ENCODE results near the gene LIN9. TPM values are rescaled to one million over a fixed set of nuclear protein-coding genes. Genes with fewer than 3 reads are reported as not detected.
"Not testable (repeated sequence)": the region's sequence is repeated elsewhere in the genome, so short reads cannot be mapped to it uniquely, and the experiment has no call there.

LIN9 gene
- polyA plus RNA-seq, 12 donors = 6.6 to 9.2 (median 8.5) TPM; not detected in 2

DNA sequence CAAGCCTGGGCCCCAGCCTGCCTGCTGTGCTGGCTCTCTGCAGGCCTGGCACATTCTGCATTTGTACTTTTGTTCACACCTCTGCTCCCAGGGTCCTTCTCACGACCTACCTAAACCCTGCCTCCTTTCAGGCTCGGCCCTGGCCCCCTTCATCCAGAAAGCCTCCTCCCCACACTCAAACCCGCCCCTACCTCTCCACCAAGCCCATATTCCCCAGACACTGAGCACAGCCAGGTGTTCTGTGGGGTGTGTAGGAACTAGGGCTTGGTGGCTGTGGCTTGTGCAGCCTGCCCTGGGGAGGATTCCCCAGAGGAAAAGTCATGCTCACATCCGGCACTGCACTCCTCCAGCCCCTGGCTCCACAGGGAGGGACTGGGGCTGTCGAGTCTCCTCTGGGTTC, 93.7 kb downstream of the LIN9 start:
- DNase-seq = no peak

DNA sequence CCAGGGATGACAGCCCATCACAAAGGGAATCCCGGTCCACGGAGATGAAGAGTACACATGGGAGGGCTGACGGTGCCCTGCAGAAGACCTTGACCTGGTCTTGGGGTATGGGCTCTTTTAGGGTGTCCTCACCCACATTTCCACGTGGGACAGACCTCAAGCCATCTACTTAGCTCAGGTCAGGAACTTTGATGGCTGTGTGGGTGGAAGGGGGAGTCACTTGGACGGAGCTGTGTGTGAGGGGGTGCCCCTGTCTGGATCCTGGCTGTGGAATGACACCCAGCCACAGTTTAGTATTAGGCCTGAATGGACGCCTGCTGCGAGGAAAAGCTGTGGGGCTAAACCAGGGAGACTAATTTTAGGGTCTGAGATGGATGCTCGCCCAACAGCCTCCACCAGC, 96.4 kb downstream of the LIN9 start:
- DNase-seq = no peak

DNA sequence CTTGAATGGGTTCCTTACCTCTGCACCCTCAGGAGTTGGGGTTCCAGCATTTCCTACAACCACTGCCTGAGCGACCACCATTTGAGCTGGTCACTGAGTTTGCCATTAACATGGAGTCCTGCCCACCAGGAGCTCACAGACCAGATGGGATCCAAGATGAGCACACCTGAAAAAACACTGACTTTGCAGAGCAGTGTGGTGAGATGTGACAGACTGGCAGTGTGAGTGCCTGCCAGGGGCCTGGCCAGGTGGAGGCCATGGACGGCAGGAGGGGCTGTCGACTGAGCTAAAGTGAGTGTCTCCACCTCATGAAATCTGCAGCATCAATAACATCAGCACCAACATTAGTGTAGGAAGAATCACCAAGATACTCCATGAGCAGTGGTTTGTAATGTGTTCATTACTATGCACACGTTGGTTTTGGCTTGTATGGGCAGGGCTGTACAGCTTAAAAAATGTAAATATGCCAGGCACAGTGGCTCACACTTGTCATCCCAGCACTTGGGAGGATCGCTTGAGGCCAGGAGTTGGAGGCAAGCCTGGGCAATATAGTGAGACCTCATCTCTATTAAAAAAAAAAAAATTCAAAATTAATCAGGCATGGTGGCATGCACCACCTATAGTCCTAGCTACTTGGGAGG, 97.7 kb downstream of the LIN9 start:
- no peak for DNase-seq

DNA sequence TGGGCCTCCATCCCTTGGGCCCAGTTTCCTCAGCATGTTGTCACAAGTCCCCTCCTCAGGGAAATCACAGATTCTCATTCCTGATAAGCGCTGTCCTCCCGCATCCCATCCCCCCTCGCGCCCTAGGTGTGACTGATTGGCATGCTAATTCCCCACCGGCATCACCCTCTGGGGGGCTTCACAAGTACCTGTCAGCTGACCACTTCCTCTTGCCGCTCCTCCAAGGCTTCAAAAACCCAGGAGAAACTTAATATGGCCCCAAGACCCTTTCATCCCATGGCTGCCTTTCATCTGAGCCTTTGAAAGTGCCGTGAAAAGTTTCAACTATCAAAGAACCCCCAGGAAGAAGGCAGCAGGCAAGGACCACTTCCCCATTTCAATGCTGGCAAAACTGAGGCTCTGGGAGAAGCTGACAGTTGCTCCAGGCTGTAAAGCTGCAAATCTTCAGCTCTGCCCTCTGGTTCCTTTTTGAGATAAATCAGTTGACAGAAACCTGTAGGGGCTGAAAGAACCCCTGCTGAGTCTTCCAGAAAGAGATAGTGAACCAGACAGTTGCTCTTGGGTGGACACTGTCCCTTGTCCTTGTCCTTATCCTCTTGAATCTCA, 98.3 kb downstream of the LIN9 start:
- no peak for DNase-seq

DNA sequence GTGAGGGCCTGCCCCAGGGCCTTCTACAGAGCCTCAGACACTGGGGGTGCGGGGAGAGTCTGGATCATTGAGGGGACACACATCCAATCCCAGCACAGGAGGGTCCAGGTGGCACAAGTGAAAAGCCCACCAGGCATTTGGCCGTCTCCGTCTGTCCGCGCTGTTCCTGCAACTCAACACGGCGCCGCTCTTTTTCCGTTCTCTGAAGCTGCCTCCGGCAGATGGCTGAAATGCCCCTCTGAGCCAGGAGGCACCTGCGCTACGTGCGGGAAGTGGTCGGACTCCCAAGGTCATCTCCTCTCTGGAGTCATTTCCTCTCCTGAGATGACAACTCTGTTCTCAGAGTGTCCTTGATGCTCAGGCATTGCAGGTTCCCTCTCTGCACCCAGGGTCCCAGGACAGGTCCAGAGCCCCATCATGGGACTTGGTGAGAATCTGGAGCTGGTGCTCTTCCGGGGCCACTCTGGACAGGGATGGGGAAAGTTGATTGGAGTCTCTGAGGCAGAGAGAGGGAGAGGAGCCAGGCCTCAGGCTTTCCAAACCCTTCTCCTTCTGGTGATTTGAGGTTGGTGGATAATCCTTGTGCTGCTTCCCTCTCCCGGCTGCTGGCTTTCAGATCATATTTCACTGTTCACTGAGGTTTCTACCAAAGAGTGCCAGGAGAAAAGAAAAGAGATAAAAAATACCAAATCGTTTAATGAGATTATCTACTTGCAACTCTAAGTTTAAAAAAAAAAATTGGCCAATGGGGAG, 99.5 kb downstream of the LIN9 start:
- no peak for DNase-seq

DNA sequence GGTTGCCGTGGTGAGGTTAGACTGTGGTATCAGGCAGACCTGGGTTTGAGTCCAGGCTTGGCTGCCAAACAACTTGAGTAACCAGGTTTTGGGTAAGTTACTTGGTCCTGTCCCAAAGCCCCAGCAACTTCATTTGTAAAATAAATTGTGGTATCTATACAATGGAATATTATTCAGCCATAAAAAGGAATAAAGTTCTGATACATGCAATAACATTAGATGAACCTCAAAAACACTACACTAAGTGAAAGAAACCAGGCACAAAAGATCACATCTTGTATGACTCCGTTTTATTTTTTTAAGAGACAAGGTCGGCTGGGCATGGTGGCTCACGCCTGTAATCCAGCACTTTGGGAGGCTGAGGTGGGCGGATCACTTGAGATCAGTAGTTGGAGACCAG, 101.9 kb downstream of the LIN9 start:
- no peak for DNase-seq

DNA sequence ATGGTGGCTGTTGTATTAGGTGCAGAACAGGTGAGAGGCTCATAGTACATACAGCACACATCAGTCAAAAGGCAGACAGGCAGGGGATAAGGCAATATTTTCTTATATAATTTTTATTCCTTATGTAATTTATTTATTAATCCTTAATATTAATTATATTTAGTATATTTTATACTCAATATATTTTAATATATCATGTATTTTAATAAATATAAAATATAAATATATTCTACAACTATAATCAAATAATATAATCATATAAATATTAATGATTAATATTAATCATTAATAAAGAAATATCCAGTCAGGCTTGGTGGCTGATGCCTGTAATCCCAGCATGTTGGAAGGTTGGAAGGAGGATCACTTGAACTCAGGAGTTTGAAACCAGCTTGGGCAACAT, 104.8 kb downstream of the LIN9 start:
- DNase-seq = no peak

DNA sequence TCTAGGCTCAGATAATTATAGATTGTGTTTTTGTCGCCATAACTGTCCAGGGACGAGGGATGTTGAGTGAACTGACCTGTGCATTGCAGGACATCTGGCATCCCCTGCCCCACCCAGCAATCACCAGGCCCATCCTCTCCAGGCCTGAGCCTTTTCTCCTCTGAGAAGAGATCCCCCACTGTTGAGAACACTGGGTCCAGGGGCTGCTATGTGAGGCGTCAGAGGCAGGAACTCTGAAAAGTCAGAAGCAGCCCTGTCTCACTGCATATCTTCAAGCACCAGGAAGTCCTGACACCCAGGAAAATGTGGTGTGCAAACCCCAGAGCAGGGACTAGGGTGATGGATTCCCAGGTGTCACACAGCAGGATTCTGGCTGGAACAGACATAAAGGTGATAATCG, 105.3 kb downstream of the LIN9 start:
- no peak for DNase-seq

DNA sequence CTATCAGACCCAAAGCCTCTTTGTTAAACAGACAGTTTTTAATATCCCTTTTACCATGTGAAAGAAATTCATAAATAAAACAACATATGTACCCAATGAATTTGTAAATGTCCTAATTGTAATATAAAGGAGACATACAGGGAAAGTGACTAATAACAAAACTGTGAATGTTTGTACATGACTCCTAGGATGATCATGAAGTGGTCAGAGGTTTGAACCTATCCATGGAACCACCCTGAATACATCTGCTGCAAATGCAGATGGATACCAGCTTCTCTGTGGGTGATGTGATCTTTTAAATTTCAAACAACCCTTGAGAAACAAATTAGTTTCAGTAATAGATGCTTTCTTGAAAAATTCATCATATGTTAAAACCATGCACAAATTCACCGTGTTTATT, 105.7 kb downstream of the LIN9 start:
- DNase-seq = no peak

DNA sequence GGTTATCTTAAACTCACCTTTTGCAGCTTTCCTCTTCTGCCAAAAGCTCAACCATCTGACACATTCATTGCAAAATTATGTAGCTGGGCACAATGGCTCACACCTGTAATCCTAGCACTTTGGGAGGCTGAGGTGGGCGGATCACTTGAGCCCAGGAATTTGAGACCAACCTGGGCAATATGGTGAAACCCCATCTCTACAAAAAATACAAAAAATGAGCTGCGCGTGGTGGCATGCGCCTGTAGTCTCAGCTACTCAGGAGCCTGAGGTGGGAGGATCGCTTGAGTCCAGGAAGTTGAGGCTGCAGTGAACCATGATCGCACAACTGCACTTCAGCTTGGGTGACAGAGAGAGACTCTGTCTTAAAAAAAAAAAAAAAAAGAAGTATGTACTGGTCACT, 106.3 kb downstream of the LIN9 start:
- DNase-seq = not testable (repeated sequence)

DNA sequence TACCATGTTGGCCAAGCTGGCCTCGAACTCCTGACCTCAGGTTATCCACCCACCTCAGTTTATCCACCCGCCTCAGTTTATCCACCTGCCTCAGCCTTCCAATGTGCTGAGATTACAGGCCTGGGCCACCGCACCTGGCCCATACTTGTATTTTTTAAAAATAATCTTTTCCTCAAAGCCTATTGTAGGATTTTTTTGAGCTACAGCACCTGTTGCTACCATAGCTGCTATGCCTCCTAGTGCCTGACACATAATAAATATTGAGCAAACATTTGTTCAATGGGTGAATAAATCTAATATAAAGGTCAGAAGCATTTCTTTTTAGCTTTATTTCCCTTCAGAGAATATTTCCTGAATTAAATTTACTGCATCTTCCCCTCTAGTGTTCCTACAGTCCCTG, 106.7 kb downstream of the LIN9 start:
- DNase-seq = no peak

DNA sequence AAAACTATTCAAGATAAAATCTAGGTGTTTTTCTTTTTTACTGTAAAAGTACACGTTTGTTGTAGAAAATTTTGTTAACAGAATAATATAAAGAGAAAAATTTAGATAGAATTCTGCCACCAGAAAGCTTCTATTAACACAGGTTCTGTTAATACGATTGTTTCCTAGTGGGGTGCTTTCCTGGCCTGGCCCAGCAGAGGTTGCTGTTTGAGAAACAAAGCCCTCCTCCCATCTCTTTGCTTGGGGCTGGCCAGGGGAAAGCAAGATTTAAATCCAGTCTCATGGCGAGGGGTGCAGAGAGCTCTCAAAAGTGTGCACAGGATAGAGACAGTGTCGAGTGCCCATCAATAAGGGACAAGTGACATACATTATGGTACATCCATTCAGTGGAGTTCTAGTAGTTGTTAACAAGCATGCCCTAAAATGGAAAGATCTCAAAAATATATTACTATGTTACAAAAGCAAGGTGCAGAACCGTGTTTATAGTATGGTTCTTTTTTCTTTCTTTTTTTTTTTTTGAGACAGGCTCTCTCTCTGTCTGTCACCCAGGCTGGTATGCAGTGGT, 107.9 kb downstream of the LIN9 start:
- DNase-seq = no peak

DNA sequence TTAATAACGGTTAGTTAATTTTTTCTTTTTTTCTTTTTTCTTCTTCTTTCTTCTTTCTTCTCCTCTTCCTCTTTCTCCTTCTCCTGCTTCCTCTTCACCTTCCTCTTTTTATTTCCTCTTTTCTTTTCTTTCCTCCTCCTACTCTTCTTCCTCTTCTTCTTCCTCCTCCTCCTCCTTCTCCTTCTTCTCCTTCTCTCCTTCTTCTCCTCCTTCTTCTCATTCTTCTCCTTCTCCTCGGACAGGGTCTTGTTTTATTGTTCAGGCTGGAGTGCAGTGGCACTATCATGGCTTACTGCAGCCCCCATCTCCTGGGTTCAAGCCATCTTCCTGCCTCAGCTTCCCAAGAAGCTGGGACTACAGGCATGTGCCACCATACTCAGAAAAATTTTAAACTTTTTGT, 109.0 kb downstream of the LIN9 start:
- DNase-seq = no peak

DNA sequence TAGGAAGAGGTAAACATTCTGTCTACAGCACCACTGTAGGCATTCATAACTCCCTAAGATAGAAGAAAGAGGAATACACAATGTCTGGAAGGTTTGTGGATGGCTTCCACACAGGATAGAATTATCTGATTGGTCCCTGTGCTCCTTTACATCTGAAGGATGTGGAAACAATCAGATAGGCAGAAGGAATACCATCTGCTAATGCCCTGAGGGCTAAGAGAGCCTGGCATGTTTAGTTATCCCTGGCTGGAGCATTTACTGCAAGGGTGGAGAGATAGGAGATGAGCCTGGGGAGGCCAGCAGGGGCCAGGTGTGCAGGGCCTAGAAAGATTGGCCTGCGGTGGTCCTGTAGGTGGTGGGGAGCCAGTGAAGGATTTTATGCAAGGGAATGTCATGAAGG, 113.8 kb downstream of the LIN9 start:
- no peak for DNase-seq

DNA sequence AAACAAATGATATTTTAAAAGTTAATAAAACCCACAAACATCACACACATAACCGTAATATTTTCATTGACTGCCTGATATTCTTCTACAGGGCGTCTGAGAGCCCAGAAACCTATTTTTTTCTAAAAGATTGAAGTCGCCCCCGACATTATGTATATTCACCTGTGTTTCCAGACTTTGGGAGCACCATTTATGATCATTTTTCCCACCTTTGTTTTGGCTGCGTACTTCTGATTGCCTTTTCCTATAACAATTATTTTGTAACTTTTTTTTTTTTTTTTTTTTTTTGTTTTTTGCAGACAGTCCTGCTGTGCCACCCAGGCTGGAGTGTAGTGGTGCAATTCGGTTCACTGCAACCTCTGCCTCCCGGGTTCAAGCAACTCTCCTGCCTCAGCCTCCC, 121.6 kb downstream of the LIN9 start:
- no peak for DNase-seq

DNA sequence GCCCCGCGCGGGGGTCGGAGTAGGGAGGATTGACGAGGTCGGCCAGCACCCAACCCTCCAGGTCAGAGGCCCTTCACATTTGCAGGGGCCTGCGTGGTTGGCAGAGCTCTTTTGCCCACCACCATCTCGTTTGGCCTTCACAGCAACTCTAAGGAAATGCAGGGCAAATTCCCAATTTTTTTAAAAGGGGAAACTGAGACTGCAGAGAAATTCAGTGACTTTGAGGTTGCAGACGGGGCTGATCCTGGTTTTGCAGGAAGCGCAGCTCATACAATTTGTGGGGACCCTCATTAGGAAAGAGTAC, 122.0 kb downstream of the LIN9 start:
- no peak for DNase-seq

DNA sequence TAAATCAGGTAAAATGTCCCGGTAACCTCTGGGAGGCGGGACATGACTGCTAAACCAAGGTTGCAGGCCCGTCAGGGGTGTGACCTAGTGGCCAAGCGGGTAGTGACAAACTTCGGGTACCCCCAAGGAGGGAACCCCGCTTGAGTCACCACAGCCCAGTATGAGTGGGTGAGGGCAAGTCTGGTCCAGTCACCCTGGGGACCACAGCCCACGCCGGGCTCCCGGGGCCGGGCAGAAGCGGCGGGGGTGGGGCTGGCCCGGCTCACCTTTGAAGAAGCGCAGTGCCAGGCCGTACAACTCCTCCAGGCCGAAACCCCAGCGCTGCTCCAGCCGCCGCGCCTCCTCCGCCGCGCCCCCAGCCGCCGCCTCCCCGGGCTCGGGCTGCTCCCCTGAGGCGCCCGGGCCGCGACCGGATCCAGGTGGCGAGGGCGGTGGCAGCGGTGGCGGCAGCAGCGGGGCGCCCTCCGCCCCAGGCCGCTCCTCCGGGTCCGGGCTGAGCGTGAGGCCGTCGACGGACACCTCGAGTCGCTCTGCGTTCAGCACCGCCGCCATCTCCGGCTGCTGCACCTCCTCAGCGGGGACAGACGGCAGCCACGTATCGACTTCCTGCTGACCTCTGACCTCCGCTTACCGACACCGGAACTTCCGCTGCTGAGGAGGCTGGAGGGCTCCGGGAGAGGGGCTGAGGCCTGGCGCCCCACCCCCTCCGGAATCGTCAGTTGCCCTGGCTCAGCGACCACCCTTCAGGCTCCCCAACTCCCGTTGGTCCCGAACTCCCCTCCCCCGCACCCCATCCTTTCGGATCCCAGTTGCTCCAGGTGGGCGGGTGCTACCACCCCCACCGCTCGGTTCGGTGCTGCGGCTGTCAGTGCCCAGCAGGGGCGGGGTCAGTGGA, 122.6 kb downstream of the LIN9 start, which contains the start of gene ACBD3:
ACBD3 (minus strand) TSS at position 618 of the 895 bp plus-strand sequence; CDS start at position 552, 66 bp downstream.
- DNase-seq = peak; percentile 95

DNA sequence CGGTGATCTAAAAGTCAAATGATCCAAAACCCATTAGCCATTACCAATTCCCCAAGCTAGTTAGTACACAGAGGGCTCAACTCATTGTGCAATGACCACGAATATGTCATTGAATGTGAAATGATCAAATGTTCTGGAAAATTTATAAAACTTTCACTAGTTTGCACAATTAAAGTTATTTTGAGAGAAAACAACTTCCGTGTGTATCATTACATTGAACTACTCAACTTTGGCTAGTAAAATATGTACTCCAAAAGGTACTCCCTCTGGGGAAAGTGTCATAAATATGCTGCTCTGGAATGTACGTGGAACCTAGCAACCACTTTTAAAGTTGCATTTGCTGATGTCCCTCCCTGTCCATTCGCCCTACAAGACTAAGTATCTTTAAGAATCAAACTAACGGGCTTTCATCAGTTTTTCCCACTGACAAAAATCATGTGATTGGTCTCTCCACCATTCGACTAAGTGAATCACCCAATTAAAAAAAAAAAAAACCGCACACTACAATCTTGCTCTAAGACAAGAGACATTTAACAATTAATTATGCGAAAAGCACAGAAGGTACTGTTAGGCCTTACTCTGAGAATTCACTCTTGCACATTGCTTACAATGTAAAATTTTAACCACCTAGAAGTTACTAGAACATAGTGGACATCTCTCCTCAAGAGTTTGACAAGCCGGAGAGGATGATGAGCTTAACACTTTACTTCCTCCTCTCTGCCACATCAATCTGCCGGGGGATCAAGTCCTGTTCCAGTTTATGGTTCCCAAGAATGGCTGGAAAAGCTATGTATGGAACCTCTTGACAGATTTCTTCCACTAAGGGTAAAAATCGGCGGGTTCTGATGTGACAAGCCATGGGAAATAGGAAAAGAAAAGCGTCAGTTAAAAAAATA, 123.6 kb downstream of the LIN9 start:
- DNase-seq = peak; percentile 21

DNA sequence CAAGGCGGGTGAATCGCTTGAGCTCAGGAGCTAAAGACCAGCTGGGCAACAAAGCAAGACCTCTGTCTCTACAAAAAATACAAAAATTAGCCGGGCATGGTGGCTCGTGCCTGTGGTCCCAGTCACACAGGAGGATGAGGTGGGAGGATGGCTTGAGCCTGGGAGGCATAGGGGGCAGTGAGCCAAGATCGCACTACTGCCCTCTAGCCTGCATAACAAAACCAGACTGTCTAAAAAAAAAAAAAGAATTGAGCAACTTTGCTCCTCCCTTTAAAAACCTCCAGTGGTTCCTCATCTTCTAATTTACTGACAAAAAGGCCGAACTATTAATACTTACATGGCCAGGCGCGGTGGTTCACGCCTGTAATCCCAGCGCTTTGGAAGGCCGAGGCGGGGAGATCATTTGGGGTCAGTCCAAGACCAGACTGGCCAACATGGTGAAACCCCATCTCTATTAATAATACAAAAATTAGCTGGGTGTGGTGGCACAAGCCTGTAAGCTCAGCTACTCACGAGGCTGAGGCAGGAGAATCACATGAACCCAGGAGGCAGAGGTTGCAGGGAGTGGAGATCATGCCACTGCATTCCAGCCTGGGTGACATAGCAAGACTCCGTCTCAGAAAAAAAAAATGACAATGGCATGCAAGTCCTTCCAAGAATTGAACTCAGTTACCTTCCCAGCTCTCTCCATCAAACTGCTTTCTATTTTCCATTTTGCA, 126.8 kb downstream of the LIN9 start:
- DNase-seq = peak; percentile 15
